ENCODE measurements around the gene PPP2R2C. TPM values are rescaled to one million over a fixed set of nuclear protein-coding genes. Genes with fewer than 3 reads are reported as not detected.

The PPP2R2C gene
- total and polyA plus RNA-seq, 4 experiments from 2014 or later = not detected

GRCh38 chr4:6435010-6435409 is 37.4 kb downstream of the PPP2R2C start:
- CTCF ChIA-PET (ENCODE audit: partially characterized antibody) = no interaction called here
- Histone ChIP-seq H3K36me3 (ENCODE audit: insufficient read depth, low read length) (no peaks in the 10 kb centered on the region), H3K27me3 (ENCODE audit: insufficient read depth, low read length) (no peaks in the 10 kb centered on the region), H3K27ac (ENCODE audit: low read depth, low read length) (no peak overlapping the region), H3K4me3 (ENCODE audit: low read length in 2 of 2) (no peak overlapping the region), H3K4me1 (ENCODE audit: insufficient read depth, low read length) (no peaks in the 10 kb centered on the region), H3K9me3 (ENCODE audit: control insufficient read depth in 1 of 2, low read length in 2 of 2) (no peaks in the 10 kb centered on the region)
- Mint-ChIP-seq H3K4me3 (no peak overlapping the region), H3K36me3 (no peaks in the 10 kb centered on the region), H3K27ac (no peak overlapping the region), H3K4me1 (no peaks in the 10 kb centered on the region), H3K9me3 (peaks cover 0 to 34% (median 17%) of the 10 kb centered on the region in 8 donors), H3K27me3 (peaks cover 9% of the 10 kb centered on the region in 2 donors)
- DNase-seq = no peak
- POLR2A ChIA-PET (ENCODE audit: partially characterized antibody) = no interaction called here
- intact Hi-C loops (cut with micrococcal nuclease) = no loop called here

GRCh38 chr4:6430927-6431326 is 41.5 kb downstream of the PPP2R2C start:
- Mint-ChIP-seq H3K4me1 (no peaks in the 10 kb centered on the region), H3K27me3 (peaks cover 7 to 11% of the 10 kb centered on the region in 2 donors), H3K4me3 (no peak overlapping the region), H3K9me3 (peaks cover 0 to 28% (median 15%) of the 10 kb centered on the region in 8 donors), H3K27ac (no peak overlapping the region), H3K36me3 (no peaks in the 10 kb centered on the region)
- H3K4me3 ChIP-seq (ENCODE audit: low read length in 2 of 2) = no peak overlapping the region
- intact Hi-C loops (cut with micrococcal nuclease) = no loop called here
- H3K27ac ChIP-seq (ENCODE audit: low read depth, low read length) = no peak overlapping the region
- no peaks in the 10 kb centered on the region for H3K9me3 ChIP-seq (ENCODE audit: control insufficient read depth in 1 of 2, low read length in 2 of 2)
- H3K27me3 ChIP-seq (ENCODE audit: insufficient read depth, low read length) = no peaks in the 10 kb centered on the region
- CTCF ChIA-PET (ENCODE audit: partially characterized antibody) = no interaction called here
- POLR2A ChIA-PET (ENCODE audit: partially characterized antibody) = no interaction called here
- DNase-seq = no peak
- no peaks in the 10 kb centered on the region for H3K4me1 ChIP-seq (ENCODE audit: insufficient read depth, low read length)
- H3K36me3 ChIP-seq (ENCODE audit: insufficient read depth, low read length) = no peaks in the 10 kb centered on the region

GRCh38 chr4:6427439-6428090 is 44.8 kb downstream of the PPP2R2C start:
- H3K36me3 Mint-ChIP-seq = no peaks in the 10 kb centered on the region
- POLR2A ChIA-PET (ENCODE audit: partially characterized antibody) = no interaction called here
- no peaks in the 10 kb centered on the region for H3K4me1 Mint-ChIP-seq
- H3K27me3 Mint-ChIP-seq = peaks cover 7 to 22% of the 10 kb centered on the region in 2 donors
- no peak for DNase-seq
- H3K36me3 ChIP-seq (ENCODE audit: insufficient read depth, low read length) = no peaks in the 10 kb centered on the region
- no peaks in the 10 kb centered on the region for H3K27me3 ChIP-seq (ENCODE audit: insufficient read depth, low read length)
- peaks cover 0 to 10% (median 0%) of the 10 kb centered on the region in 8 donors for H3K9me3 Mint-ChIP-seq
- H3K4me1 ChIP-seq (ENCODE audit: insufficient read depth, low read length) = no peaks in the 10 kb centered on the region
- CTCF ChIA-PET (ENCODE audit: partially characterized antibody) = no interaction called here
- peak overlapping the region in 1 of 7 donors; percentile 1 for H3K27ac Mint-ChIP-seq
- no peaks in the 10 kb centered on the region for H3K9me3 ChIP-seq (ENCODE audit: control insufficient read depth in 1 of 2, low read length in 2 of 2)
- H3K4me3 ChIP-seq (ENCODE audit: low read length in 2 of 2) = no peak overlapping the region
- no peak overlapping the region for H3K27ac ChIP-seq (ENCODE audit: low read depth, low read length)
- intact Hi-C loops (cut with micrococcal nuclease) = no loop called here
- H3K4me3 Mint-ChIP-seq = no peak overlapping the region

DNA sequence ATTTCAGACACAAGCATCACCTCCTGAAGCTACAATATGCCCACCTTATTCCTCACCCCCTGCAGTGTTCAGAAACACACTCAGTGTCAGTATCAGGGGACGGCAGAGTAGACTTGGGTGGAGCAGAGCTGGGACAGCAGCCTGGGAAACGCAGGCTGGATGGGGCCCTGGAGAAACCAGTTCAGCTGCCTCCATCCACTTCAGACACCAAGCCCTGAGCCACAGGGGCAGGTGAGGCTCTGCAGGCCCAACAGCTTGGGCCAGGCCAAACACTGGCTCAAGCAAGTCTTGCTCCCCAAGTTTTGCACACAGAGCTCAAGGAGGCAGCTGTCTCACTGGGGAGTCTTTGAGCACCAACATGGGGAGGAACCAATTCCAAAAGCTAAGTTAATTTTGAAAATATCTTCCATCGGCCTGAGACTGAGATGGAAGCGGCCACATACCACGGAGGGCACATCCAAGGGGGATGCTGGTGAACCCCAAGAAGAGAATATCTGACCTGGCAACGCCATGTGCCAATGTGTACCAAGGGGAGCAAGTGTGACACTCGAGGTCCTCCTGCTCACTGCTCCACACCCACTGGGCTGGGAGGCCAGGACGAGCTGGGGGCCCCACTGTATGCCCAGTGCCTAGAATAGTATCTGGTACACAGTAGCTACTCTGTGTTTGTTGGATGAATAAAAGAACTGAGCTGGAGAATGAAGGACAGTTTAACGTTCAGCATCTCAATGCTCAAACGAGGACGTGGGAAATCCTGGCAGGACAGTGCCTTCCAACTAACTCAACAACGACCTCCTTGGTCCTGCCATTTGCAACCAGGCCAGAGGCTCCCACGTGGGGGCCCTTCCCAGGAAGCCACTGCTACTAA is 45.6 kb downstream of the PPP2R2C start:
- Mint-ChIP-seq H3K36me3 (no peaks in the 10 kb centered on the region), H3K4me3 (no peak overlapping the region), H3K4me1 (no peaks in the 10 kb centered on the region), H3K27ac (no peak overlapping the region), H3K9me3 (peaks cover 0 to 6% (median 0%) of the 10 kb centered on the region in 8 donors), H3K27me3 (peaks cover 5 to 21% of the 10 kb centered on the region in 2 donors)
- no peak for DNase-seq
- ChIA-PET CTCF (ENCODE audit: partially characterized antibody) (no interaction called here), POLR2A (ENCODE audit: partially characterized antibody) (no interaction called here)
- Histone ChIP-seq H3K9me3 (ENCODE audit: control insufficient read depth in 1 of 2, low read length in 2 of 2) (no peaks in the 10 kb centered on the region), H3K27me3 (ENCODE audit: insufficient read depth, low read length) (no peaks in the 10 kb centered on the region), H3K4me3 (ENCODE audit: low read length in 2 of 2) (no peak overlapping the region), H3K36me3 (ENCODE audit: insufficient read depth, low read length) (no peaks in the 10 kb centered on the region), H3K27ac (ENCODE audit: low read depth, low read length) (no peak overlapping the region), H3K4me1 (ENCODE audit: insufficient read depth, low read length) (no peaks in the 10 kb centered on the region)
- intact Hi-C loops (cut with micrococcal nuclease) = no loop called here

DNA sequence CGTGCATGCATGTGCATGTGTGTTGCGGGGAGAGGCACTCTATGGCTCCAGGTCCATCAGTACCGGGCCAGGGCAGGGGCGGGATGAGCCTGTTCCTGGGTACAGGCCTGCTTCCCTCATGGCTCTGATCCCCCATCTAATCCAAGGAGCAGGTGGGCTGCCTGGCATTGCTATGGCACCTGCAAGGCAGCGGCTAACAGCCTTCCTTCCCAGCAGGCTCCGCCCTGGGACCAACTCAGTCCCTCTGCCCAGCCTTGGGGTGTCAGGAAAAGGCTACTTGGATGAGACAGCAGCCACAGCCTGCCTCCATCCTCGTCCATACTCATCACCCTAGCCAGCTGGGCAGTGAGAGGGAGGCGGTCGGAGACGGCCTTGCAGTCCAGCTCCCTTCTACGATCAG is 46.5 kb downstream of the PPP2R2C start:
- intact Hi-C loops (cut with micrococcal nuclease) = no loop called here
- no peak overlapping the region for H3K27ac ChIP-seq (ENCODE audit: low read depth, low read length)
- peaks cover 5 to 21% of the 10 kb centered on the region in 2 donors for H3K27me3 Mint-ChIP-seq
- no peaks in the 10 kb centered on the region for H3K36me3 ChIP-seq (ENCODE audit: insufficient read depth, low read length)
- H3K9me3 ChIP-seq (ENCODE audit: control insufficient read depth in 1 of 2, low read length in 2 of 2) = no peaks in the 10 kb centered on the region
- H3K4me1 ChIP-seq (ENCODE audit: insufficient read depth, low read length) = no peaks in the 10 kb centered on the region
- no peaks in the 10 kb centered on the region for H3K27me3 ChIP-seq (ENCODE audit: insufficient read depth, low read length)
- no peak for DNase-seq
- H3K36me3 Mint-ChIP-seq = no peaks in the 10 kb centered on the region
- peaks cover 0 to 1% (median 0%) of the 10 kb centered on the region in 8 donors for H3K9me3 Mint-ChIP-seq
- POLR2A ChIA-PET (ENCODE audit: partially characterized antibody) = no interaction called here
- H3K4me3 Mint-ChIP-seq = no peak overlapping the region
- H3K27ac Mint-ChIP-seq = no peak overlapping the region
- no peak overlapping the region for H3K4me3 ChIP-seq (ENCODE audit: low read length in 2 of 2)
- CTCF ChIA-PET (ENCODE audit: partially characterized antibody) = no interaction called here
- no peaks in the 10 kb centered on the region for H3K4me1 Mint-ChIP-seq

DNA sequence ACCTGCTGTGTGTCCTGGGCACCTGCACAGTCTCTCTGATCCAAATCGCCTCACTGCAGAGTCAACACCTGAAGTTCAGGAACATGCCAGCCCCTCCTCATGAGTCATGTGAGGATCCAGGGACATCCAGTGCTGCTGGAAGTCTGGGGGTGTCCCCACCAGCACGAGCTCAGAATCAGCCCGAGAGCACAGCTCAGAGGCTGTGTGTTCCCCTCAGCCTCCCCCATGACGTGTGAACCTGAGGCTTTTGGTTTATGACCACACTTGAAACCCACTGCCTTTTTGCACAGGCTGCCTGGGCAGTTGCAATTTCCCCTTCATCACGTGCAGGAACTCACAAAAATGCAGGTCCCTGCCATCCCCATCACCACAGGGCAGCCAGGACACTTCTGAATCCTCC is 47.1 kb downstream of the PPP2R2C start:
- no peaks in the 10 kb centered on the region for H3K36me3 Mint-ChIP-seq
- DNase-seq = no peak
- H3K9me3 ChIP-seq (ENCODE audit: control insufficient read depth in 1 of 2, low read length in 2 of 2) = no peaks in the 10 kb centered on the region
- H3K36me3 ChIP-seq (ENCODE audit: insufficient read depth, low read length) = no peaks in the 10 kb centered on the region
- H3K27me3 Mint-ChIP-seq = peaks cover 5 to 21% of the 10 kb centered on the region in 2 donors
- no peak overlapping the region for H3K4me3 ChIP-seq (ENCODE audit: low read length in 2 of 2)
- H3K27ac ChIP-seq (ENCODE audit: low read depth, low read length) = no peak overlapping the region
- H3K9me3 Mint-ChIP-seq = no peaks in the 10 kb centered on the region
- no peaks in the 10 kb centered on the region for H3K4me1 ChIP-seq (ENCODE audit: insufficient read depth, low read length)
- H3K4me1 Mint-ChIP-seq = no peaks in the 10 kb centered on the region
- peak overlapping the region in 1 of 7 donors; percentile 57 for H3K27ac Mint-ChIP-seq
- ChIA-PET POLR2A (ENCODE audit: partially characterized antibody) (no interaction called here), CTCF (ENCODE audit: partially characterized antibody) (no interaction called here)
- H3K27me3 ChIP-seq (ENCODE audit: insufficient read depth, low read length) = no peaks in the 10 kb centered on the region
- H3K4me3 Mint-ChIP-seq = no peak overlapping the region
- intact Hi-C loops (cut with micrococcal nuclease) = no loop called here

GRCh38 chr4:6424425-6424824 is 48.0 kb downstream of the PPP2R2C start:
- no peak overlapping the region for H3K4me3 Mint-ChIP-seq
- no peak for DNase-seq
- Histone ChIP-seq H3K36me3 (ENCODE audit: insufficient read depth, low read length) (no peaks in the 10 kb centered on the region), H3K4me3 (ENCODE audit: low read length in 2 of 2) (no peak overlapping the region), H3K27me3 (ENCODE audit: insufficient read depth, low read length) (no peaks in the 10 kb centered on the region), H3K27ac (ENCODE audit: low read depth, low read length) (no peak overlapping the region), H3K9me3 (ENCODE audit: control insufficient read depth in 1 of 2, low read length in 2 of 2) (no peaks in the 10 kb centered on the region), H3K4me1 (ENCODE audit: insufficient read depth, low read length) (no peaks in the 10 kb centered on the region)
- peaks cover 5 to 20% of the 10 kb centered on the region in 2 donors for H3K27me3 Mint-ChIP-seq
- no peaks in the 10 kb centered on the region for H3K36me3 Mint-ChIP-seq
- H3K4me1 Mint-ChIP-seq = no peaks in the 10 kb centered on the region
- intact Hi-C loops (cut with micrococcal nuclease) = no loop called here
- CTCF ChIA-PET (ENCODE audit: partially characterized antibody) = no interaction called here
- H3K9me3 Mint-ChIP-seq = no peaks in the 10 kb centered on the region
- no peak overlapping the region for H3K27ac Mint-ChIP-seq
- POLR2A ChIA-PET (ENCODE audit: partially characterized antibody) = no interaction called here
